ENCODE measurements around the gene CXCL6. TPM values are rescaled to one million over a fixed set of nuclear protein-coding genes. Genes with fewer than 3 reads are reported as not detected.

The CXCL6 gene
- total RNA-seq, 1 donor from 2014 or later = 16.7 TPM

DNA sequence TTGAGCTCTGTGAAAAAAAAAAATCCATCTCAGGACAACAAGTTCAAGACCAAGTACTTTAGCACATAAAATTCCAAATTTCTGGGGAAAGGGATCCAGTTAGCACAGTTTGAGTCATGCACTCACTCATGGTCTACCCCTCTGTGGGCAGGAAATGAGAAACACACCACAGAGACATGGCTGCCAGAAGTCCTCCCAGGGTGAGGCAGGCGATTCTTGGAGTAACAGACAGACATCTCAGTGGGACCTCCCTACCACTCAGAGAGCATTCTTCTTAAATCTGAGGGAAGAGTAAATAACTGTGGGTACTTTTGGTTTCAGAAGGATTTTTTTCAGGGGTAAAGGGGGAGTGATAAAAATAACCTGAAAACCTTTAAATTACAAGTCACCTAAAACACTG, 46.8 kb downstream of the CXCL6 start:
- no peaks in the 10 kb centered on the region for H3K9me3 Mint-ChIP-seq (ENCODE audit: unreplicated experiment)
- peak overlapping the region; percentile 89 for H3K27ac Mint-ChIP-seq (ENCODE audit: unreplicated experiment)
- H3K4me1 Mint-ChIP-seq (ENCODE audit: low read depth, unreplicated experiment) = peaks cover 20% of the 10 kb centered on the region
- Histone ChIP-seq H3K4me3 (ENCODE audit: insufficient read depth, low read depth, low read length) (no peak overlapping the region), H4K20me1 (ENCODE audit: insufficient read depth, low read length) (no peaks in the 10 kb centered on the region), H2AFZ (ENCODE audit: low read depth, low read length) (no peak overlapping the region), H3K9me3 (ENCODE audit: insufficient read depth, low read depth, low read length) (no peaks in the 10 kb centered on the region), H3K79me2 (ENCODE audit: insufficient read depth, low read length) (no peaks in the 10 kb centered on the region), H3K9ac (ENCODE audit: low read length) (no peak overlapping the region), H3K4me2 (ENCODE audit: low read length) (peak overlapping the region; percentile 53), H3K27me3 (ENCODE audit: insufficient read depth, low read length) (no peaks in the 10 kb centered on the region), H3K36me3 (ENCODE audit: insufficient read depth, low read length) (no peaks in the 10 kb centered on the region), H3K4me1 (ENCODE audit: insufficient read depth, low read length) (peaks cover 13% of the 10 kb centered on the region), H3K27ac (ENCODE audit: low read depth, low read length) (peak overlapping the region; percentile 10)
- DNase-seq (ENCODE audit: low read depth) (peak; percentile 84), FAIRE-seq (peak; percentile 78)
- no peak overlapping the region for H3K4me3 Mint-ChIP-seq (ENCODE audit: unreplicated experiment)
- H3K36me3 Mint-ChIP-seq (ENCODE audit: low read depth, unreplicated experiment) = no peaks in the 10 kb centered on the region
- H3K27me3 Mint-ChIP-seq (ENCODE audit: low read depth, unreplicated experiment) = no peaks in the 10 kb centered on the region
- TF ChIP-seq, protein P1, sequence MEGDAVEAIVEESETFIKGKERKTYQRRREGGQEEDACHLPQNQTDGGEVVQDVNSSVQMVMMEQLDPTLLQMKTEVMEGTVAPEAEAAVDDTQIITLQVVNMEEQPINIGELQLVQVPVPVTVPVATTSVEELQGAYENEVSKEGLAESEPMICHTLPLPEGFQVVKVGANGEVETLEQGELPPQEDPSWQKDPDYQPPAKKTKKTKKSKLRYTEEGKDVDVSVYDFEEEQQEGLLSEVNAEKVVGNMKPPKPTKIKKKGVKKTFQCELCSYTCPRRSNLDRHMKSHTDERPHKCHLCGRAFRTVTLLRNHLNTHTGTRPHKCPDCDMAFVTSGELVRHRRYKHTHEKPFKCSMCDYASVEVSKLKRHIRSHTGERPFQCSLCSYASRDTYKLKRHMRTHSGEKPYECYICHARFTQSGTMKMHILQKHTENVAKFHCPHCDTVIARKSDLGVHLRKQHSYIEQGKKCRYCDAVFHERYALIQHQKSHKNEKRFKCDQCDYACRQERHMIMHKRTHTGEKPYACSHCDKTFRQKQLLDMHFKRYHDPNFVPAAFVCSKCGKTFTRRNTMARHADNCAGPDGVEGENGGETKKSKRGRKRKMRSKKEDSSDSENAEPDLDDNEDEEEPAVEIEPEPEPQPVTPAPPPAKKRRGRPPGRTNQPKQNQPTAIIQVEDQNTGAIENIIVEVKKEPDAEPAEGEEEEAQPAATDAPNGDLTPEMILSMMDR (IDR thresholded peaks at IDR 0.05; ENCODE audit: insufficient read depth, low read depth, low read length) = no peak
- no peak for TF ChIP-seq EZH2 (IDR thresholded peaks at IDR 0.05; ENCODE audit: insufficient read depth, low read length)

DNA sequence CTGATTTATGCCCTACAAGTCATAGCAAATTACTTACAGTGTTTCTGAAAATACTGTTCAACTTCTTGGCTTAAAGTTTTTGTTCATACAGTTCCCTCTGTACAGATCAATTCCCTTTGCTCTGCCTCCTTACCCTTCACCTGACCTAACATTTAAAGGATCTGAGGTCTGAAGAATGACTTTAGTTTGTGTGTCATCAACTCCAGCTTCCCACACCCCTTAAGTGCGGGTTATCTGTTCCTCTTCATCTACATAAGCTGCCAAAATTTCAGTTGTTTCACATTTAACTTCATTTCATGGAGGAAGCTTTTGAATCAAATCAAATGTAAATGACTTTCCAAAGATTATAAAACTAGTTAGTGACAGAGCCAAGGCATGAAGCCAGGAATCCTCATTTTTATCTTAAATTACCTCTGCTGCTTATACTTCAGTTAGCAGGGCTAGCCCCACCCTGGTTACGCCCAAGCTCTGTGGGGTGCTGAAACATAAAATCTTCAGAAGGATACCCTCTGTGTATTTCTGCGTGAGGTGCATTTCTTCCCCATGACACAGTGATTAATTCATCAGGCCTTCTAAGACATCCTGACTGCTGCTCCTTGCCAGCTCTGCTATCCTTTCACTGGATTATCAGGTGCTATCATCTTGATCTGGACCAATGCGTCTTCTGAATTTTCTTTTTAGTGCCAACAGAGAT, 49.2 kb downstream of the CXCL6 start:
- Mint-ChIP-seq H3K27me3 (ENCODE audit: low read depth, unreplicated experiment) (no peaks in the 10 kb centered on the region), H3K36me3 (ENCODE audit: low read depth, unreplicated experiment) (no peaks in the 10 kb centered on the region), H3K27ac (ENCODE audit: unreplicated experiment) (no peak overlapping the region), H3K4me1 (ENCODE audit: low read depth, unreplicated experiment) (peaks cover 20% of the 10 kb centered on the region), H3K9me3 (ENCODE audit: unreplicated experiment) (no peaks in the 10 kb centered on the region), H3K4me3 (ENCODE audit: unreplicated experiment) (no peak overlapping the region)
- H3K79me2 ChIP-seq (ENCODE audit: insufficient read depth, low read length) = no peaks in the 10 kb centered on the region
- H4K20me1 ChIP-seq (ENCODE audit: insufficient read depth, low read length) = no peaks in the 10 kb centered on the region
- FAIRE-seq = peak; percentile 82
- no peak overlapping the region for H3K4me3 ChIP-seq (ENCODE audit: insufficient read depth, low read depth, low read length)
- no peak overlapping the region for H3K9ac ChIP-seq (ENCODE audit: low read length)
- DNase-seq (ENCODE audit: low read depth) = peak; percentile 31
- peaks cover 13% of the 10 kb centered on the region for H3K4me1 ChIP-seq (ENCODE audit: insufficient read depth, low read length)
- peak overlapping the region; percentile 30 for H3K4me2 ChIP-seq (ENCODE audit: low read length)
- H3K36me3 ChIP-seq (ENCODE audit: insufficient read depth, low read length) = no peaks in the 10 kb centered on the region
- H3K27me3 ChIP-seq (ENCODE audit: insufficient read depth, low read length) = no peaks in the 10 kb centered on the region
- TF ChIP-seq, protein P1 (IDR thresholded peaks at IDR 0.05; ENCODE audit: insufficient read depth, low read depth, low read length) = no peak
- no peak for TF ChIP-seq EZH2 (IDR thresholded peaks at IDR 0.05; ENCODE audit: insufficient read depth, low read length)
- no peak overlapping the region for H2AFZ ChIP-seq (ENCODE audit: low read depth, low read length)
- no peaks in the 10 kb centered on the region for H3K9me3 ChIP-seq (ENCODE audit: insufficient read depth, low read depth, low read length)
- no peak overlapping the region for H3K27ac ChIP-seq (ENCODE audit: low read depth, low read length)

Other genes with a start within 250 kb of the CXCL6 start
- gene RASSF6, start 216.2 kb upstream of the CXCL6 start, total RNA-seq = 0.07 and 0.14 TPM in 2 replicates
- gene CXCL8, start 96.1 kb upstream of the CXCL6 start, total RNA-seq = 1.2 and 1.5 TPM in 2 replicates
- not detected in 2 replicates for gene PF4V1, start 16.6 kb downstream of the CXCL6 start, total RNA-seq
- gene CXCL1, start 32.7 kb downstream of the CXCL6 start, total RNA-seq = 8.5 and 11.4 TPM in 2 replicates
- gene PF4, start 145.3 kb downstream of the CXCL6 start, total RNA-seq = not detected in 2 replicates
- gene PPBP, start 151.5 kb downstream of the CXCL6 start, total RNA-seq = not detected in 2 replicates
- gene CXCL5, start 162.0 kb downstream of the CXCL6 start, total RNA-seq = 0.61 and 0.99 TPM in 2 replicates
- gene CXCL3, start 202.0 kb downstream of the CXCL6 start, total RNA-seq = 0.77 and 1.4 TPM in 2 replicates

Measured in astrocyte (in vitro differentiated cells and primary cell).